Stimulated activated CD4-positive, alpha-beta T cell treated with anti-CD3 and anti-CD28 coated beads, TNF-alpha, amount 100 ng/mL, for 48 hours (primary cell): Measurements from ENCODE around the gene TMEM18.

Experiments
- DNase-seq, 3 donors: peaks; one replicate each; pipeline ENCODE4 v3.0.0-alpha.2; 2020; ENCODE audit warnings: low read depth in 3 of 3

Gene TMEM18

DNA sequence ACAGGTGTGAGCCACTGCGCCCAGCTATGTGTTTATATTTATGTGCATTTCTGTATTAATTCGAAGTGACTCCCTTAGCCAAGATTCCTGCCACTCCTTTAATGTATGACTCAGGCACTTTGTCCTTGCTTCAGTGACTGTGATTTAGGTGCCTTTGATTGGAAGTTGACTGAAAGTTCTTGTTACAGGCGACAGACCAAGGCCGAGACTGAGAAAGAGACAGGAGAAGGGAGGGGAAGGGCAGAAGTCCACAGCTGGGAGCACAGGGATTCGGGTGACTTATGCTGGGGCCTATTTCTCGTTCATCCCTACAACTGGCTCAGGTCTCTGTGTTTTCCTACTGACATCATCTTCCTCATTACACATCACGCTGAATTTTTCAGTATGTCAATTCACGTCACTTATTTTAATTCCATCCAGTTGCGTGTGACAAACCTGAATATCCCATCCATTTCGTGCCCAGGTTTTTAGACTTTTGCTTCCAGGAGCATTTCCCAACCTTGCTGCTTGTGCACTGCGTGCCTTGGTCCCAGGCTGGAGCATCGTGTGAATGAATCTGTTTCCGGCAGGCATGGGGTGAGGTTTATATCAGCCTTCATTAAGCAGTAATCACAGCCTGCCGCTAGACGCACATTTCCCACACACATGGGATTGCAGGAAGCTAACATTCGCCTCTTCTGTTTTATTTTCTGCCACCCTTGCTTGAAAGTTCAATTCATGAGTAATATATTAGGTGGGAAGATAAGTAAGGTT is 42.4 kb downstream of the TMEM18 start:
- DNase-seq: no peak

DNA sequence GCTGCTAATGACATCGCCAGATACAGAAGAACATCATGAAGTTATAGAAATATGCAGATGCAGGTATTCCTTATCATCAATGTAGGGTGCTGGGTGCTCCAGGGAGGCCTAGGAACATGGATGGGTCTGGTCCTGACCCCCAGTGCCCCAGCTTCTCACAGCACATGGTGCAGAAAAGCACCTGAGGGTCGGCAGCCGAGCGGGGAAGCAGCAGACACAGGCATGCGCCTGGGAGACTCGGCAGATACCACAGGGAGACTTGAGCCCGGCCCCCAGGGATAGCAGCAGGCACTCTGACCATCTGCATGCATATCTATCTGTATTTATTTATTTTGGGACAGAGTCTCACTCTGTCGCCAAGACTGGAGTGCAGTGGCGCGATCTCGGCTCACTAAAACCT is 43.2 kb downstream of the TMEM18 start:
- no peak for DNase-seq

DNA sequence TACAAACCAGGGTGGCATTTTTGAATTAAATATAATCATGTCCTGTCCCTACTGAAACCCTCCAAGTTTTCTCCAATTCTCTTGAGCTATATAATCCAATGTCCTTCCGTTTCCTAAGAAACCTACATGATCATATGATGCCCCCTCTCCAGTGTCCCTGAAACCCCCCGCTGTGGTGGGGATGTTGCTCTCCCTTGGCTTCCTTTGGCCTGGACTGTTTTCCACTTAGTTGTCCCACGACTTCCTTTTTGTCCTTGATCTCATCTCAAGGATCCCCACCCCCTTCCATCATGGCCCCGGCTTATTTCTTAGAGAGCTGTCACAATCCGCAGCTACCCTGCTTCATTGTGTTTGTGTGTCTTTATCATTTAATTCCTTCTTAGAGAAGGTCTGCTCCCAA is 43.8 kb downstream of the TMEM18 start:
- no peak for DNase-seq

DNA sequence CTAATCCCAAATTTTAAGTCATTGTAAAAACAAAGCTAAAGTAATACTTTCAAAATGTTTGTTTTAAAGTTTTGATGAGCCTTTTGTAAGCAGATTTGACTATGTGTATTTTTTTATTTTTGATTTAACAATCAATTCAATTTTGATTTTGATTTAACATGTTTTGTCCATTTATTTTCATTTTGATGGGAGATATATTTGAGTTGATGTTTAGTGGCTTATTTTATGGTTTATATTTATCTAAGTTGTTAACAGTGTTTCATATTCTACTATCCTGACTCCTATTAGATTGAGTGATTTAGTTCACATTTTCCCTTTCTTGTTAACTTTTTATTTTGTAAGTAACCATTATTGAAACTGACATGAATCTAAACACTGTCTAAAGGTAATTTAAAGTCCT is 44.7 kb downstream of the TMEM18 start:
- no peak for DNase-seq

DNA sequence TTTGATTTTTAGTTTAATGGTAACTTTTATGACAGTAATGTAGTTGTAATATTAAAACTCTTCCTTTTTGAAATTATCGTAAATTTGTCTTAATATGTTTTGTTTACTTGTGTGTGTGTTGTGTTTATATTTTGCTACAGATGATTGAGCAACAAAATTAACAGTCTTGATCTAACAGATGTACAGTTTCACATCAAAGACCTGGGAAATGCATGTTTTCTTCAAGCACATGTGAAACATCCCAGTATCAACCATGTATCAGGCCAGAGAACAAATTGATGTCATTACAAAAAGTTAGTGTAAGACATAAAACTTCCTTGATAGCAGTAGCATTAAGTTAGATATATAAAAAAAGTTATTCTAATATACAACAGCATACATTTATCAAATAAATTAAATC is 45.5 kb downstream of the TMEM18 start:
- no peak for DNase-seq

DNA sequence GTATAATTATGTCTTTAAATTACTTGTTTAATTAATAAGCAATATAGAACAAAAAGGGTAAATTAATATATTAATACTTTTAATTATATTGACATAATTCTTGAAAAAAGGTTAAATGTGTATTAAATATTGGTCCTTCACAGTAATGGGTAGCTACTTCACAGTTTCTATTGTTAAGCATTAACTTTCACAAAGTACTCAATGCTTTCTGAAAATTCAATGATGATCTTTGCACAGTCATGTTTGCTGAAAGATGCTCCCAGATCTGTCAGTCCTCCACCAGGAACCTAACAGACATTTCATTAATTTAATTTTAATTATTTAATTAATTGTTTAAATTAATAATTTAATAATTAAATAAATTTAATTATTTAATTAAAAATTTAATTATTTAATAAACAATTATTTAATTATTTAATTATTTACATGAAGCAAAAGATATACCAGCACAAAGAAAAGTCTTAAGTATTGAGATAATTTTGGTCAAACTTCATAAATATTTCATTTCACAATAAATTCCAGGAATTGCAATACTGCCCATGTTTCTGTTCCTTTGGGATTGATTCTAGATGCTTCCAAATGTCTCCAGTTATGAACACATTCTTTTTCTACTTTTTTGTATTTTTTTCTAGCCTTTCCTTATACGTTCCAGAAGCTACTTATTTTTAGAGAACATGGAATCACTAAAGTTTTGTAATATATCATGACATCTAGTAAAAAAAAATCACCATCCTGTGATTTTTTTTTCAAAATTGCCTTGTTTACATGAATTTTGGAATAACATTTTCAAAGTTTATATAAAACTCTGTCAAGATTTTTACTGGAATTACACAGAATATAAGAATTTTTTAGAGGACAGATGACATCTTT is 46.5 kb downstream of the TMEM18 start:
- no peak for DNase-seq

DNA sequence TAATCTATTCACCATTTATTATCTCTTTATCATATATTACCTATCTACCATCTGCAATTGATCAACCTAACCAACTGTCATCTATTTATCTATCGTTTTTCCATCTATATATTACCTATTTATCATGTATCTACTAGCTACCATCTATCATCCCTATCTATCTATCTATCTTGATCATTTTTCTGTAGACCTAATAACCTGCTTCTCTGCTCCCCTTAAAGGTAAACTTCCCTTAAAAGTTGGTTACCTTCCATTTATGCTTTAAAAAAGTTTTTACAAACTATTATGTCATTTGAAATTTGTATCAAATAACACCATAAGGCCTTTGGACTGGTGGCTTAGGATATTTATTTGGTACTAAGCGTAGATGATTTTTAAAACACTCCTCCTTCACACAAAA is 47.2 kb downstream of the TMEM18 start:
- no peak for DNase-seq

DNA sequence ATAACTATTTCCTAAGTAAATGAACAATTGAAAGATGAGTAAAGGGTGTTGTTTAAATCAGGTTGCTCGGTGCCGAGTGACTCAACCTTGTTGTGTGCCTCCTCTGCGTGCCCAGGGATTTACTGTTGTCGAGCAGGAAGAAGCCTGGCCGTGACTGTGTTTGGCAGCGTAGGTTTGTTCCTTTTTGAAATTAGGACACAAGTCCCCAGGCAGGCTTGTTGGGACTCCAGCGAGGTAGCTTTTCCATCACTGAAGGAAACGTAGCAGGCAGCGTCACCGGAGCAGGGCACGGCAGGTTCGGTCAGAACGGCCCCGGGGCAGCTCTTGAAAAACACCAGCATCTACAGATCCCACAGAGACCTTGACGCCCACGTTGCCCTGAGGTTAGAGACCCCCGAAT is 48.6 kb downstream of the TMEM18 start:
- DNase-seq: no peak

DNA sequence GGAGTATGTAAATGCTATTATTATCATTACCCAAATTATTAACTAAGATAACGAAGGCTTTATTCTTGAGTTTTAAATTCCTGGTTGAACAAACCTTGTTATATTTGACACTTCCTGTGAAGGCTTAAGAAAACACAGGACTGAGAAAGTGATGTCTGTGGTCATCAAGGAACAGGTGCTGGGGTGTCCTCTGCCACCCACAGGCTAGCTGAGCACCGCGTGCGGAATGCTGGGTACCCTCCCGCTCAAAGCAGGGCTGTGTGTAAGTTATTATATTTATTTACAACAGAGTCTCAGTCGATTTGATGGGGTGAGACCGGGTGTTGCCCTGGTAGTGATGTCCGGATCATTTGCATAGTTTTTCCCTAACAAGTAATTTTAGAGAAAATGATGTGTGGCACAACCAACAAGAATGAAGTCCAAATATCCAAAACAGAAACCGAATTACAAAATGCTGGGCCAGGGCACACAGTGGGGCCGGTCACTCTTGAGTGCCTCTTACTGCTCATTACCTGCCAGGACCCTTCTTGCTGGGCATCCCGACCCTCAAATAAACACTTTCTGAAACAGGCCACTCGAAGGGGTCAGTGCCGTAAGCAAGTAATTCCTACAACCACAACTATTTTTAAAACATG is 49.2 kb downstream of the TMEM18 start:
- no peak for DNase-seq

DNA sequence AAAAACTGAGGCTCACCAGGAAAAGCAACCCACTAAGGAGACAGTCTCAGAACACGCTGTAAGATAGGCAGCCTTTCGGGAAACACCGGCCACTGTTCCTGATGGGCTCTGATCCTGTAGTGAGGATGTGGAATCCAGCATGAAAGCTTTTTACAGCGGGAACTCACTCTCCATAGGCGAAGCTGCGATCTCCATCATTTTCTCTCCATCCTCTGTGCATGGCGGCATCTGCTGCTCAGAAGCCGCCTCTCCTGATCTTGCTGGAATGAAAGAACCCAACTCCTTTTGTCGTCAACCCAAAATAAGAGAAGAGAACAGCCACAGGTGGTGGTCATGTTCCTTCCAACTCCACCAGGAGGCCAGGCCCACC is 49.9 kb downstream of the TMEM18 start:
- DNase-seq: no peak

DNA sequence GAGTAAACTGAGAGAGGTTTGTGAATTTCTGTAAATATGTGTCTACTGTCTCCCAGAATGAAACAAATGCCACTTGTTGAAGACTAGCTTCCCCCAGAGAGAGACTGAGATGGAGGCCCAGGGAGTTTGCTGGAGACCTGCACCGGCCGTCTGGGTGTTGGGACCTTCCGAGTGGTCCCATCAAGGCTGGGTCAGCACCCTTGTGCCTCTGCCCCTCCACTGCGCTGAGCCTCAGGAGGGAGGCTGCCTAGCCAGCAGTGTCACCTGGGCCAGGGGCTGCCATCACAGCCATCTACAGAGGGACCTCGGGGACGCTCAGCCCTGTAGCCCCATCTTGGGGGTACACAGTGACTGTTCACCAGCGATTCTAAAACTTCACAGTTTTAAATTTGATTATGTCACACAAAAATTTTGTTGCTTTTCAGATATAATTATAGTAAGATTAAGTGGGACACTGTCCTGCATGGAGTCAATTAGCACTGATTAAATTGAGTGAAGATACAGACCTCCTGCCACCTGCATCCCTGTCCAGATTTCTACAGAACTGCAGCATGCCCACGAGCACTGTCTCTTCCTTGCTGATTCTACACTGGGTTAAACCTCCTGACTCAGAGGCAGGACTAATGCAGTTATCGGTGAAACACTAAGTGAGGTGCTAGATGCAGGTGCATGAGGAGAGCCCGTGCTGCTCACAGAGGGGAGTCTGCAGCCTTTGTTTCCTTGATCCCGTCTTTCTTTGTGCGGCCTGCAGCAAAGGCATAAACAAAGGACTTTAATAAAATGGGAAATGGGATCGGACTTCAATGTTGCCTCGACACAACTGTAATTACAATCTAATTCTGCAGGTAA is 50.5 kb downstream of the TMEM18 start:
- no peak for DNase-seq

DNA sequence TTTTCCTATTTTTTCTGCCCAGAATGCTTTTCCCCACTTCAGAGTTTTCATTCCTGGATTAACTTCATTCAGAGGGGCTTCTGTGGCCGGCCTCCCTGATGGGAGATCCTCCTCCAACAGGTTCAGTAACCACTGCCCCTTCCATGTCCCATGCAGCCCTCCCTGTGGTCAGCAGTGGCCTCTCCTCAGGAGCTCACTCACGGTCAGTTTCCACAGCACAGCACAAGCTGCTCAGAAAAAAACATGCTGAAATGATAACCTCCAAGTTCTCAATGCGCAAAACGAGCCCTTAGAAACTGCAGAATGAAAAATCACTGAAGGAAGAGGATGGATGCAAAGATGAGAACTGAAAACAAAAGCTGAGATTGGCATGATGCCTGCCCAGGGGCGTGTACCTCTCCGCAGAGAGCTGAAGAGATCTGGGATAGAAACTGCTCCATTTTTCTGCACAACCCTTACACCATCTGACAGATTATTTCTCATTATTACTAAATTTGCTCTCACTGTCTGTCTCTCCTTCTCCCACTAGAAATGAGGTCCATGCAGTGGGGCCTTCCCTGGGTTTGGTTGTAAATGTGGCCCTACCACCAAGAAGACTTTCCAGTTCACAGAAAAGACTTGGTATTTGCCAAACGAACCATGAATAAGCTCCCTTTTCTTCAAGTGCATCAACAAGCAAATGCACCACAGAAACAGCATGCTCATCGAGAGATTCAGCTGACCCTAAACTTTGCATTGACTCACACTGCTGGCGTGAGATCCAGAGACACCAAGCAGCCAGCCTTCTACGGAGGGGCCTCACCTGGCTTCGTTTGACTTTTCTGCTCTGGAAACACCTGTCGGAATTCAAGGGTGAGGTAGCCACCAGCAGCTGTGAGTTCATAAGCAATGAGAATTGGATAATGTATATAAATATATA is 51.5 kb downstream of the TMEM18 start:
- DNase-seq: no peak

DNA sequence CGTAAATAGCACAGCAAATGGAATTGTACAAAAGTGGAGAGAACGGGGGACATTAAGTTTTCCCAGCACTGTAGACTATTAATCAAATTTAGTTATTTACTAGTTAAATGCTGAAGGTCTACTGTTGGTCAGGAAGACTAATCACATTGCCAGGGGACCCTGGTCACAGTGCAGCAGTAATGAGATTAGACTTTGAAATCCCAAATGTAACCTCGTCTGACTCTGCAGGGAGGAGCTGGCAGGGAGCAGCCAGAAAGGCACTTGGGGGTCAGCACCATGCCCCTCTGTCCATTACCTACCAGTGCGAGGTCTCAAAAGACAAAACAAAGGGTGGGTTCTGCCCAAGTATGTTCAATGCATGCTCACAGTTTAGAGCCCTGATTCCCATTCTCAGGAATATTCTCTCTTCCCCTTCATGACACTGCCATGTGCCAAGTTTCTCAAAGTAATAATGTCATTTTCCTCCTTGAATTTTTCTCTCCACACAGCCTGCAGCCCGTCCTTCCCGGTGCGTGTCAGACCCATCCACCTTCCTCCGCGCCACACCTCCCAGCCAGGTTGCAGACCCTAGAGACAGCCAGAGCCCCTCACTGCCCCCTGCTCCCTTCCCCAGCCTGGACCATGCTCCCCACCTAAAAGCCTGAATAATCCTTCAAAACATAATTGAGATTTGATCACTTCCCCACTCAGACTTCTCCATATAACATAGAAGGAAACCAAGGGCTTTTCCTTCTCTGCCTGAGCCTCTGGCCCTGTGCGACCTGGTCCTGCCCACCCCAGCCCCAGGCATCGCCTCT is 52.5 kb downstream of the TMEM18 start:
- DNase-seq: no peak

DNA sequence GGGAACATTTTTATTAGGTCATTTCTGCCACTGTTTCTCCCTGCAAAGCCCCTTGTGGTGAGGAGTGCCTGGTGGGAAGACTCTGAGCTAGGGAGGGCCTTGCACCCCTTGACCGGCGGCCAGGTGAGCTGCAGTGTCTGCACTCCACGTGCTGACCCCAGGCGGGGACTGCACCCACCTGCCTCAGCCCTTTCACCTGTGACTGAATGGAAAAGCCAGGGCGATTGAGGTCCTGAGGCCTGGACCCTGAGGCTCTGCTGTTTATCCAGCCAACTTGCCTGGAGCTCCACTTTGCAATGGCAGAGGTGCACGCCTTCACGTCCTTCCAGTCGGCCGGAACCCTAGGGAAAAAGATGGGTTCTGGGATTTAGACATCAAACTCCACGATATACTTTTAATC is 53.1 kb downstream of the TMEM18 start:
- DNase-seq: no peak

DNA sequence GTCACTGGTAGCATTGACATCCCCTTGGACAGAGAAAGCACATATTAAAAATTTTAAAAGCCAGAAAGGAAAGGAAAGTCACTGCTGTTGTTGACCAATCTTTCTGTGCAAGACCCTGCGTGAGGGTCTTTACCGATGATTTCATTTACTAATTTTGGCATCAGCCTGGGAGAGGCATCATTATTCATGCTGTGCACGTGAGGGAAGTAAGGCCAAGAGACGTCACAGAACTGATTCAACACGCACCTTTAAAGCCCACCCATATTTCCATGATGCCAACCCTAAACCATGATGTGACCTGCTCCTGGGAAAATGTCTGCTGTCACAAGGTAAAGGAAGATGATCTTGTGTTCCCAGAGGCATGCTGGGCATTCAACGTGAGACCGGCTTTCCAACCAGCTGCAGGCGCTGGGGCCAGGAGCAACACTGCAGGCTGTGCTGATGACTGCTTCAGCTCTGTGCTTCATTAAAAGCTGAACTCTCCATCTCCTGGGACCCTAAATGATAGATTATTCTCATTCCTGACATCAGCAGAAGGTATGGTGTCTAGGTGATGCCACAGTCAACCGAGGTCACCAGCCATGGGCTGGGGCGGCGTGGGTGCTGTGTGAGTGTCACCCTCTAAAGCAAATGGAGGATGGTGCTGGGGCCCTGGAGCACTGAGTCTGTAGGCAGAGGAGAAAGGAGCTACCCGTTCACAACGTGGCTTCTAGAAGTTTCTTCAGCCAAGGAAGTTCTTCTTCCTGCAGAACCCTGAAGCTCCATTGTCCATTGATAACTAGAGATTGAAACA is 53.9 kb downstream of the TMEM18 start:
- DNase-seq: no peak

DNA sequence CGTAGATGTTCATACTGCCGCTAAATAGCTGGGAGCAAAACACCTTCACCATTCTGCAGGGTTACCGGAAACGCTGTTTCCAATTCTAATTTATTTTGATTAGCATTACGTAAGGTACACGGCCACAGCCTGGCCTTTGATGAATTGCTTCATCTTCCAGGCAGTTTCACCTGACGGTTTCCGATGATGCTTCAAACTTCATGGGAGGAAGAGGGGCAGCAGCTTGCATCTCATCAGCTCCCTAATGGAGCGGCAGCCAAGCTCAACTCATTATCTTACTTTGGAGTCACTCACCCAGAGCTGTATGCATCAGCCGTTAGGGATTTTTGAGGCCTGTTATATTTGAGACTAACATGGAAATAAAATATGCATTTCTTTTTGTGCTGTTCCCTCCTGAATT is 54.8 kb downstream of the TMEM18 start:
- no peak for DNase-seq

DNA sequence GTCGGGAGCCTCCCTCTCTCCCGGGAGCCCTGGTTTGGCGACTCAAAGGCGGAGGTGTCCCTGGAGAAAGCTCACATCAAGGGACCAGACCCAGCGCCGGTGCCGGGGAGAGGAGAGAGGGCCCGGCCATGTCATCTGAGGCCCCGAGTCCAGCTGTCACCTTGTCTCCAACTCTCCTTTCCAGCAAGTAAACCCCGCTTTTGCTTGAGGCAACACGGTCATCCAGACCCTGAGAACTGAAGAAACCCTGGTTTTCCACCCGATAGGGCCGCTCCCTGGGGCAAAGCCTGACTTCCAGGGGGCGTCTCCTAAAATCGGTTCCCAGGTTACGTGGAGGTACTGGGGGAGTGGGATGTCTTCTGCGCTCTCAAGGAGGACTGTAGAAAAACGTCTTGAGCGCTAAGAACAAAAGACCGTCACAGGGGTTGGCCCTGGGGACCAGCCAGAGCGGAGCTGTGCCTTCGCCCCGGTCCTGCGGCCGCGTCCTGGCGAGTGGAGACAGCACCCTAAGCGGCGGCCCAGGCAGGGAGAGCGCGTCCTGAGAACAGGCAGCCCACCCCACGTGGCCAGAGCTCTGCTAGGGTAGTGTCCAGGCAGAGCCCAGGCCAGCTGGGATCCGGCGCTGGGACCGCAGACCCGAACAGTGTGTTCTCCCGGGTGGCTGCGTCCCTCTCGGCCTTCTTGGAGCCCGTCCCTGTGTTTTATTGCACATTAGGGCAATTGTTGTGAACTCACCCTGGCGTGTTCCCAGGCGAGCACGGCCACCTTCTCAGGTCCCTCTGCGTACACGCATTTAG is 55.7 kb downstream of the TMEM18 start:
- DNase-seq: no peak
